H9 (cell line): ENCODE data around the gene HAUS6. TPM values are rescaled to one million over a fixed set of nuclear protein-coding genes. Genes with fewer than 3 reads are reported as not detected.

ENCODE experiments used
- DNase-seq: peaks from one replicate; pipeline ENCODE4 v3.0.0-alpha.2; 2017
- H2AFZ ChIP-seq: one replicate; pipeline ENCODE4 v1.6.1; 2013; ENCODE audit warnings: mild to moderate bottlenecking, low read length, control low read depth, moderate library complexity
- H2AK5ac ChIP-seq: 2 replicates; pipeline ENCODE4 v1.6.1; 2013; ENCODE audit warnings: low read length, control low read depth, mixed read lengths; ENCODE audit not compliant: insufficient read length
- H2BK120ac ChIP-seq: one replicate; pipeline ENCODE4 v1.6.1; 2013; ENCODE audit warnings: low read depth, mild to moderate bottlenecking, low read length, control low read depth, inconsistent platforms; ENCODE audit not compliant: poor library complexity, severe bottlenecking
- H2BK12ac ChIP-seq: 2 replicates; pipeline ENCODE4 v1.6.1; 2013; ENCODE audit warnings: low read length, control low read depth, mixed read lengths, low read depth; ENCODE audit not compliant: insufficient read length
- H2BK15ac ChIP-seq: 2 replicates; pipeline ENCODE4 v1.6.1; 2013; ENCODE audit warnings: low read depth, low read length, control low read depth
- H2BK20ac ChIP-seq: one replicate; pipeline ENCODE4 v1.6.1; 2013; ENCODE audit warnings: low read depth, mild to moderate bottlenecking, low read length, control low read depth, inconsistent platforms; ENCODE audit not compliant: poor library complexity, severe bottlenecking
- H2BK5ac ChIP-seq: 2 replicates; pipeline ENCODE4 v1.6.1; 2013; ENCODE audit warnings: low read length, control low read depth, mixed read lengths; ENCODE audit not compliant: insufficient read length
- H3K14ac ChIP-seq: 2 replicates; pipeline ENCODE4 v1.6.1; 2013; ENCODE audit warnings: low read length, control low read depth; ENCODE audit not compliant: insufficient read depth
- H3K18ac ChIP-seq: 2 replicates; pipeline ENCODE4 v1.6.1; 2013; ENCODE audit warnings: low read depth, mild to moderate bottlenecking, mixed read lengths, low read length, control low read depth; ENCODE audit not compliant: insufficient read length
- H3K23ac ChIP-seq: 2 replicates; pipeline ENCODE4 v1.6.1; 2013; ENCODE audit warnings: low read length, control low read depth, mixed read lengths, low read depth; ENCODE audit not compliant: insufficient read length
- H3K23me2 ChIP-seq: 2 replicates; pipeline ENCODE4 v1.6.1; 2013; ENCODE audit warnings: low read depth, mild to moderate bottlenecking, mixed read lengths, low read length, control low read depth; ENCODE audit not compliant: insufficient read length, poor library complexity, severe bottlenecking
- H3K27ac ChIP-seq: 2 replicates; pipeline ENCODE4 v1.5.1; 2013; ENCODE audit warnings: low read length, control low read depth, mixed read lengths, low read depth; ENCODE audit not compliant: insufficient read length
- H3K27me3 ChIP-seq: 2 replicates; pipeline ENCODE4 v1.6.1; 2013; ENCODE audit warnings: low read length, control low read depth, inconsistent platforms; ENCODE audit not compliant: insufficient read depth
- H3K4ac ChIP-seq: 2 replicates; pipeline ENCODE4 v1.6.1; 2013; ENCODE audit warnings: low read depth, mild to moderate bottlenecking, control low read depth, inconsistent platforms, low read length, moderate library complexity
- H3K4me1 ChIP-seq: 2 replicates; pipeline ENCODE4 v1.6.1; 2013; ENCODE audit warnings: low read length, control low read depth, inconsistent platforms; ENCODE audit not compliant: insufficient read depth
- H3K4me2 ChIP-seq: 2 replicates; pipeline ENCODE4 v1.6.1; 2013; ENCODE audit warnings: low read length, control low read depth, mixed read lengths; ENCODE audit not compliant: insufficient read length, insufficient read depth
- H3K56ac ChIP-seq: 2 replicates; pipeline ENCODE4 v1.6.1; 2013; ENCODE audit warnings: low read depth, mild to moderate bottlenecking, mixed read lengths, low read length, control low read depth; ENCODE audit not compliant: insufficient read length
- H3K79me1 ChIP-seq: 2 replicates; pipeline ENCODE4 v1.6.1; 2013; ENCODE audit warnings: low read depth, mild to moderate bottlenecking, moderate library complexity, low read length, control low read depth, inconsistent platforms; ENCODE audit not compliant: insufficient read depth, poor library complexity, severe bottlenecking
- H3K79me2 ChIP-seq: 2 replicates; pipeline ENCODE4 v1.6.1; 2013; ENCODE audit warnings: low read length, control low read depth, inconsistent platforms; ENCODE audit not compliant: insufficient read depth
- H3K9ac ChIP-seq: 2 replicates; pipeline ENCODE4 v1.6.1; 2013; ENCODE audit warnings: low read length, control low read depth, mixed read lengths; ENCODE audit not compliant: insufficient read length; ENCODE audit errors: extremely low read depth
- H3K9me3 ChIP-seq: one replicate; pipeline ENCODE4 v1.6.1; 2013; ENCODE audit warnings: low read depth, low read length, inconsistent platforms; ENCODE audit not compliant: control insufficient read depth
- H3T11ph ChIP-seq: one replicate; pipeline ENCODE4 v1.6.1; 2013; ENCODE audit warnings: mild to moderate bottlenecking, low read length, control low read depth, inconsistent platforms
- H4K20me1 ChIP-seq: one replicate; pipeline ENCODE4 v1.6.1; 2013; ENCODE audit not compliant: control insufficient read depth, insufficient read length, insufficient read depth
- H4K5ac ChIP-seq: 2 replicates; pipeline ENCODE4 v1.6.1; 2013; ENCODE audit warnings: low read depth, mild to moderate bottlenecking, mixed read lengths, low read length, control low read depth; ENCODE audit not compliant: insufficient read length
- H4K8ac ChIP-seq: replicated peaks from 2 replicates; pipeline ENCODE4 v1.6.1; 2013; ENCODE audit warnings: low read length, control low read depth, mixed read lengths, low read depth; ENCODE audit not compliant: insufficient read length
- H4K91ac ChIP-seq: 2 replicates; pipeline ENCODE4 v1.6.1; 2013; ENCODE audit warnings: low read depth, mild to moderate bottlenecking, moderate library complexity, mixed read lengths, low read length, control low read depth; ENCODE audit not compliant: insufficient read length
- H3K27ac Mint-ChIP-seq, 3 experiments: 2 replicates in 2 of 3; 3 replicates in 1 of 3; pipeline ENCODE4 v1.8.0; 2020 to 2021; ENCODE audit warnings: mixed read lengths in 3 of 3, mild to moderate bottlenecking in 1 of 3, moderate library complexity in 1 of 3
- H3K27me3 Mint-ChIP-seq: 2 replicates; pipeline ENCODE4 v1.8.0; 2021; ENCODE audit warnings: low read depth, mild to moderate bottlenecking, moderate library complexity, mixed read lengths
- H3K36me3 Mint-ChIP-seq, 3 experiments: 2 replicates in 2 of 3; 3 replicates in 1 of 3; pipeline ENCODE4 v1.8.0; 2020 to 2021; ENCODE audit warnings: low read depth in 3 of 3, mixed read lengths in 3 of 3; ENCODE audit not compliant: insufficient read depth in 1 of 3
- H3K4me1 Mint-ChIP-seq, 2 experiments: 2 replicates each; pipeline ENCODE4 v1.8.0; 2020; ENCODE audit warnings: mixed read lengths in 2 of 2
- H3K4me3 Mint-ChIP-seq, 2 experiments: 2 replicates in 1 of 2; 3 replicates in 1 of 2; pipeline ENCODE4 v1.8.0; 2020 to 2021; ENCODE audit warnings: mild to moderate bottlenecking in 2 of 2, mixed read lengths in 2 of 2, moderate library complexity in 1 of 2
- H3K9me3 Mint-ChIP-seq, 2 experiments: 2 replicates in 1 of 2; 3 replicates in 1 of 2; pipeline ENCODE4 v1.8.0; 2020; ENCODE audit warnings: mild to moderate bottlenecking in 2 of 2, mixed read lengths in 2 of 2, moderate library complexity in 1 of 2
- CTCF ChIP-seq: fragments of 200-600 bp; sonication (generic); conservative IDR thresholded peaks from 3 replicates; pipeline ENCODE4 v1.8.0; 2021; ENCODE audit warnings: antibody characterized with exemption, mild to moderate bottlenecking
- WGBS: extraction: QIAGEN DNeasy Blood & Tissue Kit; methylation state at CpG from one replicate; pipeline ENCODE4 v1.1.7; 2013; ENCODE audit warnings: missing lambda C conversion rate, low lambda C conversion rate, mixed read lengths; ENCODE audit not compliant: insufficient read length; ENCODE audit errors: extremely low coverage; 5-methylcytosine and 5-hydroxymethylcytosine counted together
- total RNA-seq: library from RNA; stranded (reverse); gene quantifications from 2 replicates; pipeline ENCODE4 v1.2.1, GENCODE V29; 2021

The HAUS6 gene
- total RNA-seq, 1 experiment from 2014 or later = 42.3 TPM

DNA sequence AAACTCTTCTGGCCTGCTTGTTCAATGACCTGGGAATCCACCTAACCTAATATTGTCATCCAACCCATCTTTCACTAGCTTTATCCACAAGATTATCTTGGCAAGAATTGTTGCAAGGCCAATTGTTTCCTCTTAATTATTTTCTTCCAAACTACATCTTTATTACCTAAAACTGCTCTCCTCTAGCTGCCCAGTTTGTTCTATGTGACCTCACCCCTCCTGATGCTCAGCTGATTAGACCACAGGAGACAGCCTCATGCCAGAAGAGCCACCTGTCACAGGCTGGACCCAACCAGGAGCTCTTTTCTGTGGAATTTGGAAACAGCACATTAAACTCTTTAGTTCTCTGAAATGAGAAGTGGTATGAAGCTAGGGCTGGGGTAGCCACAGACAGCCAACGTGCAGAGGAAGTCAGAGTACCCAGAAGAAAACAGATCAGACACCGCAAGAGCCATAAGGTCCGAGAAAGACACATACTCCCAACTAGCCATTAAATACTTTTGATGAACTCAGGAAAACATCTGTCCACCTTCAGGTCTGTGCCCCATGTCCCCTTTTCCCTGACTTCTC, 81.7 kb downstream of the HAUS6 start:
- Histone ChIP-seq H3K79me1 (no peaks in the 10 kb centered on the region), H3K18ac (no peak overlapping the region), H3T11ph (no peak overlapping the region), H3K27me3 (no peaks in the 10 kb centered on the region), H2BK20ac (no peak overlapping the region), H2BK5ac (no peak overlapping the region), H3K27ac (no peak overlapping the region), H2BK120ac (no peak overlapping the region), H3K9me3 (no peaks in the 10 kb centered on the region), H3K9ac (no peak overlapping the region), H2BK12ac (no peak overlapping the region), H3K14ac (no peak overlapping the region), H4K8ac (no peak overlapping the region), H3K23ac (no peak overlapping the region), H2BK15ac (no peak overlapping the region), H3K4me1 (no peaks in the 10 kb centered on the region), H2AK5ac (no peak overlapping the region), H3K4ac (no peak overlapping the region), H4K5ac (no peak overlapping the region), H3K56ac (no peak overlapping the region), H3K23me2 (no peaks in the 10 kb centered on the region), H3K4me2 (no peak overlapping the region), H3K79me2 (no peaks in the 10 kb centered on the region), H2AFZ (no peak overlapping the region), H4K91ac (no peak overlapping the region), H4K20me1 (no peaks in the 10 kb centered on the region)
- Mint-ChIP-seq H3K4me1 (no peaks in the 10 kb centered on the region), H3K36me3 (no peaks in the 10 kb centered on the region), H3K9me3 (no peaks in the 10 kb centered on the region), H3K27me3 (peaks cover 3% of the 10 kb centered on the region), H3K27ac (no peak overlapping the region), H3K4me3 (no peak overlapping the region)
- DNase-seq = no peak
- no CpG with 5 or more reads among the region's 3 CpGs for WGBS
- no peak for TF ChIP-seq CTCF
